HG02970 (cell line): ENCODE data around the gene PKD1L1.
"Not testable (repeated sequence)": the region's sequence is repeated elsewhere in the genome, so short reads cannot be mapped to it uniquely, and the experiment has no call there.

Source experiments
- ATAC-seq: cut with Tn5 transposase; IDR thresholded peaks from one replicate; pipeline ENCODE4 v1.9.1; 2021; ENCODE audit warnings: mild to moderate bottlenecking, moderate library complexity, moderate number of reproducible peaks; ENCODE audit not compliant: unreplicated experiment, low FRiP score

PKD1L1 gene

DNA sequence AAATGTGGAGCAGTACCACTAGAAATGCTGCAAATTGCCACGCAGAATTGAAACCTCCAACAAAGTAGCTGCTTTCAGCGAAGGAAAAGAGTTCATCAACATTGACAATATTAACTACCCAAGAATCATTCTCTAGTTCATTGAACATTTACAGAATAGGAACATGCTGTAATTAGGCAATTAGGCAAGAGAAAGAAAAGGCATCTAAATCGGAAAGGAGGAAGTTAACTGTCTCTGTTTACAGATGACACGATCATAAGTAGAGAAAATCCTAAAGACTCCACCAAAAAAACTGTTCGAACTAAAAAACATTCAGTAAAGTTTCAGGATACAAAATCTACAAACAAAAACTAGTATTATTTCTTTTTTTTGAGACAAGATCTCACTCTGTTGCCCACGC lies 8.9 kb upstream of the PKD1L1 start:
- ATAC-seq, result no peak

DNA sequence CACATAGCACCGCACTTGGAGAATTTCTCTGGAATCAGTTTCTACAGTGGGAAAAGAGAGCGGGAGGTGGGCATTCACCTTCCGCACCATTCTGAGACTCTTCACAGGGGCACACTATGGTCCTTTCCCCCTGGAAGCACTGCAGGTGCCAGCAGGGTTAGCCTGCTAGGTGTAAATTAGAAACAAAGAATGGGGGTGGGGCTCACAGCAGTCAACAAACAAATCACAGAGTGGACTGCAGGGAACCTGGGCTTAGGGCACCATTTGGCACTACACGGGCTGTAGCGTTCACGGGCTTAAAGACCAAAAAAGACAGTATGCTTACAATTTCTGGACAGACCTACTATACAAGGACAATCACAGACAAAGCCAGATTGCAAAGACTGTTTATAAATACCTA lies 8.0 kb upstream of the PKD1L1 start:
- no peak for ATAC-seq

DNA sequence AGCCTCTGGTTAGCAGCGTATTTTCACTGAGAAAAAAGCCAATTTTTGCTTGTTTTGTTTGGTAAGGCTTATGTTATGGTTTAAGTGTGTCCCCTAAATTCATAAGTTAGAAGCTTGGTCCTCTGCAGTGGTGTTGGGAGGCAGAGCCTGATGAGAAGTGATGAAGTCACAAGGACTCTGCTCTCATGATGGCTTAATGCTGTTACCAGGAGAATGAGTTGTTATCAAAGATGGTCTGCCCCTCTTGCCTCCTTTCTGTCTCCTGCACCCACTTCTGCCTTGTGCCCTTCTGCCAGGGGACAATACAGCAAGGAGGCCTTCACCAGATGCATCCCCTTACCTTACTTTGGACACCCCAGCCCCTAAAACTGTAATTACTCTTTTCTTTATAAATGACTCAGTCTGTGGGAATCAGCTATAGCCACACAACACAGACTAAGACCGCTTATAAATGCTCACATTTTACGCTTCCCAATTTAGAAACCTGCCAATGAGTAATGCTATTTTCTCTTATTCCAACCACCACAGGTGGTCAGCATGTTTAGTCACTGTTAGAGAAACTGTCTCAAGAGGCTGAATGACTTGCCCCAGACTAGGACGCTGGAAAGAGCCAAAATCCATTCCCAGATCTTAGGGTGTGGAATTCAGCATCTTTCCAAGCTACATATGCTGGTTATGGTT lies 6.1 kb upstream of the PKD1L1 start:
- ATAC-seq, result no peak

DNA sequence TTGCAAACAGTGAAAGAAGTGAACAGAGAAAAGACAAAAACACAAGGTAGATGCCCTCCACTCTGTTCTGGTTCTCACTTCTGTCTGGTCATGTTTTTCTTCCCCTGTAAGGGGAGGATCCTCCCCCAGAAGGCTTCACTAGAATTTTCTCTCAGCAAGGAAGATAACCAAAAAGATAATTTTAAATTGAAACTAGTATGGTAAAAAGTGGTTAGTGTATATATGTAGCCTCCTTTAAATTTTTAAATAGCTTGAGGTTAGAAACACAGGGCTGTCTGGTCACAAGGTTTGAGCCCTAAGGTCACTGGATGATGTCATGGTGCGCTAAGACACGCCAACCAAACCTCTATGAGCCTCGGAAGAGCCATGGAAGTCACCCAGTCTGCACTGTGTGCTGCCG lies 5.6 kb upstream of the PKD1L1 start:
- no peak for ATAC-seq

DNA sequence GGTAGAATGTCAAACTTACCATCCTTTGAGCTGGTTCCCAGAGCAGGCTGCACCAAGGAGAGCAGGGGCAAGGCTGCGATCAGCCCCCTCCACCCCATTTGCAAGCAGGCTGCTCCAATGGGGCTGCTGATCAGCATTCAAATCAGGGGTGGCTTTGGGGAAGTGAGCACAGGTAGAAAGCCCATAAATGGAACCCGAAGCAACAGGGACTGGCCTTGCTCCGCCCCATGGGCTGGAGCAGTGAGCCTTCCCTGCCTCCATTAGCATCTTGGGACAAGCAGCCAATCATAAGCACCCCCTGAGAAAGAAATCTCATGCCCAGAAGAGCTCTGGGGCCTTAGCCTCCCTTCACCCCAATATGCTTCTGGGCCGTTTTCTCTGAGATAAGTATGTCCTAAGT lies 4.0 kb upstream of the PKD1L1 start:
- no peak for ATAC-seq

DNA sequence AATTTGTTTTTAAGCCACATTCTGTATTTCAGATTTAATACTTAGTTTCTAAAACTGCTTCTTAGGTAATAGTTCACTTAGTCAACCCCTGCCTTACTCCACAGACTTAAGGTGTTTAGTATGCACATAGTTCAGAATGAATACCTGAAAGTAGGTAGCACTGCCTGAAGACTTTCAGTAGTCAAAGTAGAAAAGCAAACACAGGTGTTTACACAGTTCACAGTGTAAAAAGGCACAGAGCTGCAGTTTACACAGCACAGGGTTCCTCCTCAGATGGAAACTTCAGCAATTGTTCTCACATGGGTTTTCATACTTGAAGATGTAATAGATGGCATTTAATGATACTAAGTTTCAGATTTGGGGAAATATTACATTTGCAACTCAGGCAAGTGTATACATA lies 3.1 kb upstream of the PKD1L1 start:
- no peak for ATAC-seq

DNA sequence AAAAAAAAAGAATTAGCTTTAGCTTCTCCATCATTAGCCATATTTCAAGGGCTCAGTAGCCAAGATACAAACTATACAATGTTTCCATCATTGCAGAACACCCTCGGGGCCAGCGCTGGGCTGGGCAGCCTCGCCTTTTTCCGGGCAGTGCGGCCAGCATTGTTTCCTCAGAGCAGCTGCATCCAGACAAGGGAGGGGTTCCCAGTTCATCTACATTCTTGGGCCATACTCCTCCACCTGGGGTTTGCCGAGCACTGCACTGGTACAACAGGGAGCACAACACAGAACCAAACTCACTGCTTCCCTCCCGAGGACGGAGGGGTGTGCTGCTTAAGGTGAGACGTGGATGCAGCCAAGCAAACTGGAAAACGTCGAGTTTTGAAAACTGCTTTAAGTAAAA lies 2.4 kb upstream of the PKD1L1 start:
- no peak for ATAC-seq

DNA sequence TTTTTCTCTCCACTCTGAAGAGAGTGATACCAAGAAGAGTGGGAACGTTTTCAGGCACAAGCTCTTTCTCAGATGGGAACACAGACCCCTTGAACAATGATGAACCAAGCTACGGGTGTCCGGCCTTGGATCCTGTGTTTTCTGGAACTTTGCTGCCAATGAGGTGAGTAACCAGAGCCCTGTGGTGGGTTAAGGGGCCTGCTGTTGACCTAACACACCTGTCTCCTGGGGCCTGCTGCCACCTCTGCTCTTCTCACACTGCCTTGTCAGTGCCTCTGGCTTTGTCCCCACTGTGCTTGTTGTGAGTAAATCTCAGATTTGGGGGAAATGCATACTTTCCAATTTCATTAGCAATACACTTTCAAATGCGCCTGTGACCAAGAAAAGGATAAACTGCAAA lies 1.4 kb upstream of the PKD1L1 start:
- ATAC-seq, result no peak

DNA sequence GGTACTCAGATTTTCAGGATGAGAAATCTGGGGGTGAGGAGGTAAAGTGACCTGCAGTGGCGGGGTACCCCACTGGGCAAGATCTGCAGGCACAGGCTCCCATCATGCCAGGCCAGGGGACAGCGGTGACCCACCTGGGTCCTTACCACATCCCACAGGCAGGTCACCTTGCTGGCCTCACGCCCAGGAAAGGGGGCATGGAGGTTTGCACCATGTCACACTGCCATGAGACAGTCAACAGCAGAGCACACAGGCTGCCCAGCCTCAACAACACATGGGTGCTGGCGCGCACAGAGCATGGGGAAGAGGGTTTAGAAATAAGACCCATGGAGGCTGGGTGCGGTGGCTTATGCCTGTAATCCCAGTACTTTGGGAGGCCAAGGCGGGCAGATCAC lies 914 bp downstream of the PKD1L1 start:
- ATAC-seq, result no peak

DNA sequence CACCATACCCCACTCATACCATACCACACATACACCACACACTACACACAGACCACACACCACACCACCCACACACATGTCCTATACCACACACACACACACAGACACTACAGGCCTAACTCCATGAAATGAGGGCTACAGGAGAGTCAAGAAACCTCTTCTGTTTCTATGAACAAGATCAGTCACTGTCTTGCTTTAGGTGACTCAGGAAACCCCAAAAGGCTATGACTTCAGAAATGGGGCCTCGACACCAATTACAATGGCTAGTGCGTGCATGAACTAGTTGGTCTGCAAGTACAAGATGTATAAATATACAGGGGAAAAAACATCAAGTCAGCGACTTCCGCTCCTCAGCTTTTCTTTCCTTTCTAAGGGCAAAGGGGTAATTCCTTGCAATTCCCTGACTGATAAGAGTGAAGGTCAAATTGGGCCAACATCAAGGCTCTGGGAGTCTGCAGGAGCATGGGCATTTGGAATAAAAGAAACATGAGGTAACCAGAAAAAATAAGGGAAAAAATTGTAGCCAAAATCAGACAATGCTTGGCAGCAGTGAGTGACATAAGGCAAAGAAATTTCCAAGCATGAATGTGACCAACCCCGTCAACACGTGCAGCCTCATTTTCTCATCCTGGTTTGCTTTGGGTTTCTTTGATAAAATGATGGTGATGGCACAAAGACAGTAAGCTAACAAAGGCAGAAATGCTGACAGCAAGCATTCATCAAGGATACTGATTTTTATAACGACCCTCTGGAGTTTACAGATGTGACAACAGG lies 1.5 kb downstream of the PKD1L1 start:
- ATAC-seq, result no peak

DNA sequence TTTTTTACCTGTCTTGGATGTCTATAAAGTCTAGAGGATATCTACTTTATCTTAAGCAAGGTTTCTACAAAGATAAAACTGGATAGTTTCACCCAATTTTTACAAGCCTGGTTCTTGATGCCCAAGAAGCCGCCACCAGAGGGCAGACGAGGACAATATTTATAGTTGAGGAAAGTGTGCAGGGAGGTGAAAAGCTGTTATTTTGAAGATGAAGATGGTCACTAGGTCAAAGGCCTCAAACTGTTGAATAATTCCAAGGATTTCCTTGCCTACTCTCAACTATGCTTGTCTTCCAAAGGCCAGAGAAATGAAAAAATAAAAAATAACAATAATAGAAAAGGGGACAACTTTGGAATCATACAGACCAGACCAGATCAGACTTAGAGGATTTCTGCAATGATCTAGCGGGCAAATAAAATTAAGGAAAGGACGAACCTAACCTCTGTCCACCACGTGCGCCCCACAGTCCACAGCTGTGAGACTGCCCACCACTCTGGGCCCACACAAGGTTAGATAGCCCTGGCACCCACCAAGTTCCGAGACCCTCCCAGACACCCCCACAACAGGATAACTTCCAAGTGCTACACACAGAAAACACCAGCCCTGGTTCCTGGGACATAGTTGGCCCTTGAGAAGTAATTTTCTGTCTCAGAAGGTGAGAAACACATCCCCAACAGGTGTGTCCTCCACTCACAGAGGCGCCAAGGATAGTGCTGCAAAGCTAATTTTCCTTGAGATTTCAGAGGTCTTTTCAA lies 2.8 kb downstream of the PKD1L1 start:
- no peak for ATAC-seq

DNA sequence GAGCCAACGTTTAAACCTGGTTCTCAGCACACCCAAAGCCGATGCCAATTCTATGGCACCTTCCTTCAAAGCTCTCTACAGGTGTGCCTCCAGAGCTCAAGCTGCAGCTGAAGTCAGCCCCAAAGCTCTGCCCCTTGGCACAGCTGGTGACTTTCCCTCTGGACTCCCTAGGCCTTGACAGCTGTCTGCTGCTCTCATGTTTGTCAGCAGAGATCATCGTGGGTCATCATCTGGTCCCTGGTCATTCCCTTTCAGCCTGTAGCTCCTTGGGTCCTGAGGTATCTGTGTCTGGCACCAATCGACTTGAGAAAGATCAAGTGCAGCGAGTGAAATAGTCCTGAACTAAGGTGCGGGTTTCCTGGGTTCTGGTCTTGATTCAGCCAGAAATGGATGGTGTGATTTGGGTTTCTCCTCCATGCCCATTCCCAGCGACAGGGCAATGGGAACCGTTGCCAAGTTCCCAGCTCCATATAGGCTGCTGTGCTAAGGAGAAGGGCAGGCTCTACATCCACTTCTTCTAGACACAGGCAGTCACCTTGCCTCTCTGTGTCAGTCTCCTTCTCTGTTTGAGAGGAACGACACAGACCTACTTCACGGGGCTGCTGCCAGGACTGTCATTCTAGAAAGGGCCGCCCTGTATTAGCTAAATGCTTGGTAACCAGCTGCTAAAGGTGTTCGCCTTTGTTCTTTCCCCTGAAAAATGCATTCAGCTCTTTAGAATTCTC lies 3.6 kb downstream of the PKD1L1 start:
- no peak for ATAC-seq

DNA sequence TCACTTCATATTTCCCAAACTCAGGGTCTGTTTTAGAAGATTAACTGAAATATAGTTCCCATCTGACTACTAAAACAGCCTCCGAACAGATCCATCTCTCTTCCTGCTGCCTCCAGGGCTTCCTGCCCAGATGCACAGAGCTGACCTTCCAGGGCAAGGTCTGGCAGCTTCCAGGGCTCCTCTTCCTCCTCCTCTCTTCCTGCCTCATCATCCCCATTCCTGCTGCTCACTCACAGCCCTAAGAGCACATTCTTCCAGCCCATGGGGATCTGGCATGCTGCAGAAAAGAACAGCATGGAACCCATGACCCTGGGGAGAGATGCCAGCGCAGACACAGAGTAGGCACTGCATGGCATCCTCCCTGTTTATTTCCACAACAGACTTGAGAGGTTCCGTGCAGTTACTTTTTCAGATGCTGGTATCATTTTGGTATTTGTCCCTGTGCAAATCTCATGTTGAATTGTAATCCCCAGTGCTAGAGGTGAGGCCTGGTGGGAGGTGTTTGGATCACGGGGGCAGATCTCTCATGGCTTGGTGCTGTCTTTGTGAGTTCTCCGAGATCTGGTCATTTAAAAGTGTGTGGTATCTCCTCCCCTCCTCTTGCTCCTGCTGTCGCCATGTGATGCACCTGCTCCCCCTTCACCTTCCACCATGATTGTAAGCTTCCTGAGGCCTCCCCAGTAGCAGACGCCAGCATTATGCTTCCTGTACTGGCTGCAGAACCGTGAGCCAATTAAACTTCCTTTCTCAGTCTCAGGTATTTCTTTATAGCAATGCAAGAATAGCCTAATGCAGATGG lies 4.4 kb downstream of the PKD1L1 start:
- no peak for ATAC-seq

DNA sequence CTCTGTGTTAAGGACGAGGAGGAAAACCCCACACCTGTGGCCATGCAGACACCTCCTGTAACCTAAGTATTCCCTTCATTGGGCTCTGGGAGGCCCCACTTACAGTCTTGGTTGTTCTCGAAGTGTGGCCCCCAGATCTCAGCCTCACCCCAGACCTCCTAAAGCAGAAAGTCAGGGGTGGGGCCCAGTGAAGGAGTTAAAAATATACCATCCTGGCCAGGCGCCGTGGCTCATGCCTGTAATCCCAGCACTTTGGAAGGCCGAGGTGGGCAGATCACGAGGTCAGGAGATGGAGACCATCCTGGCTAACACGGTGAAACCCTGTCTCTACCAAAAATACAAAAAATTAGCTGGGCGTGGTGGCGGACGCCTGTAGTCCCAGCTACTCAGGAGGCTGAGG lies 5.6 kb downstream of the PKD1L1 start:
- not testable (repeated sequence) for ATAC-seq

DNA sequence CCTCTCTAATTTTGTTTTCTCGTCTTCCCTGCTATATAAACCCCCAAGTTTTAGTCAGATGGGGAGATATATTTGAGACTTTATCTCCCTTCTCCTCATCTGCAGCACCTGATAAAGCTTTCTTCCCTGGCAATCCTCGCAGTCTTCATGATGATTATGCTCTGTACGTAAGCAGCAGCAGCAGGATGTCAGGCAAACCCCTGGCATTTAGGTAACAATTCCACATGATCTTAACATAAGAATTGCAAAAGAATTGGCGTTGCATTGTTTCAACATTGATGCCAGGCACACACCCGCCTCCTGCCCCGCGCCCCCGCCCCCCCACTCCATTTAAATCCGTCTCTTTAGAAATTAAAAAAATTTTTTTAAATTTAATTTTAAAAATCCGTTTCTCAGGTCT lies 6.1 kb downstream of the PKD1L1 start:
- no peak for ATAC-seq

DNA sequence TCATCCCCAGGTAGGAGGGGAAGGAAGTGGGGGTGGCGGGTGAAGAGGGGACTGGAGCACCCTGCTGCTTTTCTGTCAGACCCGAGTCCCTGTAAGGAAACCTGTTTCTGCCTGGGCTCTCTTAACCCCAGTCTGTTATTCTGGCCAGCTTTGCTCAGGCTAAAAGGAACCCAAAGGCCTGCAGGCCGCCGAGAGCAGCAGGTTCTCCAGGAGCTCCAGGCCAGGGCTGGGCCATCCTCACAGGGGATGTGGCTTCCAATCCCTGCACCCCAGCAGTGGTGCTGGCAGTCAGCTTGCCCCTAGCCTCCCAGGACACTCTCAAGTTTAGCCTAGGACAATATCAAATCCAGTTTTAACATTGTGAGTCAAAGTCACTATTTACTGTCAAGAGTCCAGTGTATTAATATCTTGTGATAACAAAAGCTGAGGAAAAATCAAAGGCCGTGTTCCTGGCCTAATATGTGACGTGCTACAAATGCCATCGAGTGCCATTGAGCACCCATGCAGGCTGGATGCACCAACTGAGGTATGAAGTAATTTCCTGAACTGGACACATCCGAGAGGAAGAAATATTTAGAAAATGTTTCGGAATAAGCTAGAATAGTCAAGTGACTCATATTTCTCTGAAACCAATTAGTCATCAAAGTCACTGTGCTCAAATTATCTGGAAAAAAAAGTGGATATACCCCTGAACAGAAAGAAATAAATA lies 7.0 kb downstream of the PKD1L1 start:
- no peak for ATAC-seq

DNA sequence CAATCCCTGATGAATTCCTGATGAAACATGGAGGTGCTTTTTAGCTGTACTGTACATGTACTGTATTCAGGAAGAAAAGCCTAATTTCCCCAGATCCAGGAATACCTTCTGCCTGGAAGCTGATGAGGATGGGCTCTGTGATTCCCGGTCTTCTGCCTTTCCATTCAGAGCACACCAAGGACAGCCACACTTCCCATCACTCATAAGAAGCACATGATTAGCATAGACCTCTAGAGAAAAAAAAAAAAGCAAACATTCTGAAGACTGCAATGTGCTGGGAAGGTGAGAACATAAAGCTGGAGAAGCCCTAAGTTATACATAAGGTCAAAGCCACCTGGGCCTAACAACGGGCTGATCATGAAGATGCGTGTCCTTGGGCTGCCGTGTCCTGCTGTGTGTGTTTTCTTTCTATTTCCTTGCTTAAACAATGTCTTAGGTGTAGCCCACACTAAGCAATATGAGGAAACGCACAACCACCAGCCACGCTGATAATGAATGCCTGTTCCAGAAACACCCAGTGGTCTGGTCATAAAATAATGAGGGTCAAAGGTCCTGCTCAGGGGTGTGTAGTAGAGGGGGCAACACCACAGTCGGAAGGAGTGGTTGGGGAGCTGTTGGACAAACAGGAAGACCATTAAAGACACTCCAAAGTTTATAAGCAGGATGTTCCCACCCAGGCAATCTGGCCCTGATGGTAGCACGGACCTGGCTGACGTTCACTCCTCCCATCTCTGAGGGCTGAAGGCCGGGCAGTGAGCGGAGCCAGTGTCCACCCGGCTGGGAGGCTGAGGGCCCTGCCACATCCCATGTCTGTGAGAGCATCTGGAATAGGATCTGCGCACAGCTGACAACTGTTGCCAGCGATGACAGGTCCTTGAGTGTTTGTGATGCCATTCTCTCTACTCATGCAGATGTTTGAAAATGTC lies 7.9 kb downstream of the PKD1L1 start:
- ATAC-seq, result no peak

DNA sequence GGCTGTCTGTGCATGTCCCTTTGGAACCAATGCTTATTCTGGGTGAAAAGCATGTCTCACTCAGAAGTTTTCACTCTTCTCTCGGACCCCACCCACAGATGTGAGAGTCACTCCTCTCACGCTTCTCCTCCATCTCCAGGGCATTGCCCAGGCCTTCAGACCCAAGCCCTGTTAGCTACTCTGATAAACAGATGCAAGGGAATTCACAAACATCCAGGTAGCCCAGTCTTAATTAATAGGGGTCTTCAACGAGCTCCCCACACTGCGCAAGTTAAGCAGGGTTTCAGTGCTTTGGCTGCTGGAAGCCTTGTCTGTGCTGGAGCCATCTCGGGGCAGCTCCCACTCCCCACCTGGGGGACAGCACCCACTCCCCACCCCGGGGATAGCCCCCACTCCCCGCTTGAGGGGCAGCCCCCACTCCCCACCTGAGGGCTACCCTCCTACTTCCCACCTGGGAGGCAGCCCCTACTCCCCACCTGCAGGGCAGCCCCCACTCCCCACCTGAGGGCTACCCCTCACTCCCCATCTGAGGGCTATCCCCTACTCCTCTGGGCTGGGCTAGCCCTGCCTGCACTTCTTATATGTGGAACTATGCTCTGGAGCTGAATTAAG lies 8.7 kb downstream of the PKD1L1 start:
- ATAC-seq, result no peak
